Measurements from ENCODE around the gene LCN1. TPM values are rescaled to one million over a fixed set of nuclear protein-coding genes. Genes with fewer than 3 reads are reported as not detected.

LCN1 gene
- total RNA-seq, 1 experiment from 2014 or later = not detected

DNA sequence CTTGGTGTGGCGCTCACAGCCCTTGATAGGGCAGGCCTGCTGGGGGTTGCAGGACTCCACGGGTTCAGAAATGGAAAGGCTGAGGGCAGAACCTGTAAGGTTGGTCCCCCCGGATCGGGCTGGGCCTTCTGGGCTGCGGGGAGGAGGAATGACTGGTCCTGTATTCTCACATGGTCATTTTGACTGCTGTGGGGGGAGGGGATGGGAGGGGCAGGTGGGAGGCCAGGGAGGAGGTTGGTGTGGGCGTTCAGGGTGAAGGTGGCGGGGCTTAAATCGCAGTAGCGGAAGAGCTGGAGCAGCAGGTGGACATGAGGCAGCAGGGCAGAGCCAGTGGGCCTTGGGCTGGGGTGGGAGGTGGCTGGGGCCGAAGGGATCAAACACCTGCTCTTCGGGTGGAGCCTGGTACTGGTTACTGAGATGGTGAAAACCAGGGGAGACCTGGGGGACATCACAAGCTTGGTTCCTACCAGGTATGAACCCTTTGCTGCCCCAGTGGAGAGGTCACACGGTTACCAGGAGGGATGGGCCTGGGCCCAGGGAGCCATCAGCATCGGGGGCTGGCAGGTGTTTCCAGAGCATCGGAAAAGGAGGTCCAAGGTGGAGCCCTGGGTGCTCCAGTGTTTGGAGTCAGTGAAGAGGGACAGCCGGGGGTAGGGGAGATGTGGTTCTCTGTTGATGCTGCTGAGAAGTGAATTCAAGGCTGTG lies 18.9 kb upstream of the LCN1 start:
- intact Hi-C loops (cut with micrococcal nuclease) = no loop called here
- TF ChIP-seq, protein P1, sequence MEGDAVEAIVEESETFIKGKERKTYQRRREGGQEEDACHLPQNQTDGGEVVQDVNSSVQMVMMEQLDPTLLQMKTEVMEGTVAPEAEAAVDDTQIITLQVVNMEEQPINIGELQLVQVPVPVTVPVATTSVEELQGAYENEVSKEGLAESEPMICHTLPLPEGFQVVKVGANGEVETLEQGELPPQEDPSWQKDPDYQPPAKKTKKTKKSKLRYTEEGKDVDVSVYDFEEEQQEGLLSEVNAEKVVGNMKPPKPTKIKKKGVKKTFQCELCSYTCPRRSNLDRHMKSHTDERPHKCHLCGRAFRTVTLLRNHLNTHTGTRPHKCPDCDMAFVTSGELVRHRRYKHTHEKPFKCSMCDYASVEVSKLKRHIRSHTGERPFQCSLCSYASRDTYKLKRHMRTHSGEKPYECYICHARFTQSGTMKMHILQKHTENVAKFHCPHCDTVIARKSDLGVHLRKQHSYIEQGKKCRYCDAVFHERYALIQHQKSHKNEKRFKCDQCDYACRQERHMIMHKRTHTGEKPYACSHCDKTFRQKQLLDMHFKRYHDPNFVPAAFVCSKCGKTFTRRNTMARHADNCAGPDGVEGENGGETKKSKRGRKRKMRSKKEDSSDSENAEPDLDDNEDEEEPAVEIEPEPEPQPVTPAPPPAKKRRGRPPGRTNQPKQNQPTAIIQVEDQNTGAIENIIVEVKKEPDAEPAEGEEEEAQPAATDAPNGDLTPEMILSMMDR (IDR thresholded peaks at IDR 0.05; ENCODE audit: unreplicated experiment) = no peak
- H3K27ac Mint-ChIP-seq (ENCODE audit: low read depth, unreplicated experiment) = no peak overlapping the region
- ChIA-PET CTCF (no interaction called here), POLR2A (interaction anchor here (0.8 to 1.5 kb wide), 2 partner anchors 22 to 26 kb away, joined by 3 to 5 read pairs; no protein-coding TSS in a partner anchor)
- DNase-seq (ENCODE audit: unreplicated experiment) = no peak
- H3K4me3 Mint-ChIP-seq (ENCODE audit: unreplicated experiment) = peak overlapping the region; percentile 80
- no TSS peak for BruUV-seq (replicated peaks)
- no peaks in the 10 kb centered on the region for H3K9me3 Mint-ChIP-seq (ENCODE audit: unreplicated experiment)
- H3K27me3 Mint-ChIP-seq (ENCODE audit: insufficient read depth, unreplicated experiment) = no peaks in the 10 kb centered on the region
- peaks cover 30% of the 10 kb centered on the region for H3K36me3 Mint-ChIP-seq (ENCODE audit: insufficient read depth, unreplicated experiment)
- no peaks in the 10 kb centered on the region for H3K4me1 Mint-ChIP-seq (ENCODE audit: insufficient read depth, unreplicated experiment)

DNA sequence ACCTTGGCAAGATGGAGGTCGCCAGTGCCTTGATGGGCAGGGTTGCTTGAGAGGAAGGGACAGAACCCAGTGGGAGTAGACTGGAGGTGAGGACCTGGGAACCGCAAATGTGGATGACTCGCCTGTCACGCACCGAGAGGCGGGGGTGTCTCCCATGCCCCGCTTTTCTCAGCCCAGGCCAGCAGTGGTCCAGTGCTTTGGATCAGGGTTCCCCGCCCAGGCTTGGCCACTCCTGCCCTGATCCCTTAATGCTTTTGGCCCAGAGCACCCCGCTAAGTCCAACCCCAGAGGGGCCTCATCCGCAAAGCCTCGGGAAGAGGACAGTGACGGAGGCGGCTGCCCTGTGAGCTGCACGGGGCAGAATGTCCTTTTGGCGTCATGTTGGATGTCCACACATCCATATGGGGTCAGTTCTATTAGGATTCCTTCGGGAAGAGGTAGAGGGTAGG lies 18.3 kb upstream of the LCN1 start:
- TF ChIP-seq, protein P1 (IDR thresholded peaks at IDR 0.05; ENCODE audit: unreplicated experiment) = no peak
- POLR2A ChIA-PET = interaction anchor here (0.8 kb wide), 1 partner anchor 26 kb away, joined by 3 read pairs; no protein-coding TSS in a partner anchor
- BruUV-seq (replicated peaks) = no TSS peak
- no peak overlapping the region for H3K27ac Mint-ChIP-seq (ENCODE audit: low read depth, unreplicated experiment)
- H3K27me3 Mint-ChIP-seq (ENCODE audit: insufficient read depth, unreplicated experiment) = no peaks in the 10 kb centered on the region
- no peak overlapping the region for H3K4me3 Mint-ChIP-seq (ENCODE audit: unreplicated experiment)
- DNase-seq (ENCODE audit: unreplicated experiment) = no peak
- H3K4me1 Mint-ChIP-seq (ENCODE audit: insufficient read depth, unreplicated experiment) = no peaks in the 10 kb centered on the region
- H3K9me3 Mint-ChIP-seq (ENCODE audit: unreplicated experiment) = no peaks in the 10 kb centered on the region
- H3K36me3 Mint-ChIP-seq (ENCODE audit: insufficient read depth, unreplicated experiment) = peaks cover 30% of the 10 kb centered on the region
- intact Hi-C loops (cut with micrococcal nuclease) = no loop called here
- CTCF ChIA-PET = no interaction called here

DNA sequence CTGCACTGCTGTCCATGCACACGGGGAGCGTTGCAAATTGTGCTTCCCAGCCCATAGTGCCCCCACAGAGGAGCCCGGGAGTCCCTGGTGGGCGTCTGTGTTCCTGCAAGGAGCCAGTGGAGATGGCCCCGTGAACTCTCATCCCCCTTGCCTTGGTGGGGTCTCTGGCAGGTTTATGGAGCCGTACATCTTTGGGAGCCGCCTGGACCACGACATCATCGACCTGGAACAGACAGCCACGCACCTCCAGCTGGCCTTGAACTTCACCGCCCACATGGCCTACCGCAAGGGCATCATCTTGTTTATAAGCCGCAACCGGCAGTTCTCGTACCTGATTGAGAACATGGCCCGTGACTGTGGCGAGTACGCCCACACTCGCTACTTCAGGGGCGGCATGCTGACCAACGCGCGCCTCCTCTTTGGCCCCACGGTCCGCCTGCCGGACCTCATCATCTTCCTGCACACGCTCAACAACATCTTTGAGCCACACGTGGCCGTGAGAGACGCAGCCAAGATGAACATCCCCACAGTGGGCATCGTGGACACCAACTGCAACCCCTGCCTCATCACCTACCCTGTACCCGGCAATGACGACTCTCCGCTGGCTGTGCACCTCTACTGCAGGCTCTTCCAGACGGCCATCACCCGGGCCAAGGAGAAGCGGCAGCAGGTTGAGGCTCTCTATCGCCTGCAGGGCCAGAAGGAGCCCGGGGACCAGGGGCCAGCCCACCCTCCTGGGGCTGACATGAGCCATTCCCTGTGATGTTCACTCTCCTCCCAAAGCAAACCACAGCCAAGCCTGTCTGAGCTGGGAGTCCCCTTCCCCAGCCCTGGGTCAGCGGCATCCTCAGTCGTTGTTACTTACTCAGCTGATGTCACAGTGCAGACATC lies 17.6 kb upstream of the LCN1 start:
- no peak overlapping the region for H3K4me3 Mint-ChIP-seq (ENCODE audit: unreplicated experiment)
- POLR2A ChIA-PET = interaction anchor here (1.1 kb wide), 1 partner anchor 9 kb away, joined by 4 read pairs; no protein-coding TSS in a partner anchor

More for the DNA sequence above, 17.6 kb upstream of the LCN1 start:
- Mint-ChIP-seq H3K4me1 (ENCODE audit: insufficient read depth, unreplicated experiment) (no peaks in the 10 kb centered on the region), H3K9me3 (ENCODE audit: unreplicated experiment) (no peaks in the 10 kb centered on the region), H3K36me3 (ENCODE audit: insufficient read depth, unreplicated experiment) (peaks cover 30% of the 10 kb centered on the region), H3K27me3 (ENCODE audit: insufficient read depth, unreplicated experiment) (no peaks in the 10 kb centered on the region), H3K27ac (ENCODE audit: low read depth, unreplicated experiment) (no peak overlapping the region)
- CTCF ChIA-PET = interaction anchor here (0.7 to 1.7 kb wide), 5 partner anchors 15 to 126 kb away, joined by 3 to 6 read pairs (median 3); no protein-coding TSS in a partner anchor
- intact Hi-C loops (cut with micrococcal nuclease) = no loop called here
- TF ChIP-seq, protein P1 (IDR thresholded peaks at IDR 0.05; ENCODE audit: unreplicated experiment) = no peak
- no peak for DNase-seq (ENCODE audit: unreplicated experiment)
- BruUV-seq (replicated peaks) = no TSS peak

All from MCF 10A (cell line).